Type B pancreatic cell (in vitro differentiated cells): ENCODE results near the gene TUT4. TPM values are rescaled to one million over a fixed set of nuclear protein-coding genes. Genes with fewer than 3 reads are reported as not detected.

Experiments used
- DNase-seq: peaks from one replicate; pipeline ENCODE4 v3.0.0; 2021; ENCODE audit warnings: mixed read lengths; ENCODE audit not compliant: unreplicated experiment; ENCODE audit errors: extremely low spot score
- H3K27ac Mint-ChIP-seq: 2 replicates; pipeline ENCODE4 v1.8.0; 2021; ENCODE audit warnings: mild to moderate bottlenecking, mixed read lengths
- H3K27me3 Mint-ChIP-seq: 2 replicates; pipeline ENCODE4 v1.8.0; 2021; ENCODE audit warnings: mixed read lengths
- H3K36me3 Mint-ChIP-seq: 2 replicates; pipeline ENCODE4 v1.8.0; 2021; ENCODE audit warnings: mixed read lengths
- H3K4me1 Mint-ChIP-seq: one replicate; pipeline ENCODE4 v1.8.0; 2021; ENCODE audit warnings: mixed read lengths; ENCODE audit not compliant: unreplicated experiment
- H3K4me3 Mint-ChIP-seq: 2 replicates; pipeline ENCODE4 v1.8.0; 2021; ENCODE audit warnings: mild to moderate bottlenecking, mixed read lengths
- H3K9me3 Mint-ChIP-seq: 2 replicates; pipeline ENCODE4 v1.8.0; 2021; ENCODE audit warnings: mixed read lengths
- total RNA-seq: library from RNA; stranded (reverse); gene quantifications from 2 replicates; pipeline ENCODE4 v1.2.1, GENCODE V29; 2021; ENCODE audit warnings: low replicate concordance
- TF ChIP-seq, protein P1 (sequence below): fragments of 200-600 bp; sonication (generic); conservative IDR thresholded peaks from 2 replicates; pipeline ENCODE4 v1.5.0; 2021; ENCODE audit warnings: antibody characterized with exemption, mild to moderate bottlenecking

Gene TUT4
- total RNA-seq, 1 donor from 2014 or later, result 108 TPM

DNA sequence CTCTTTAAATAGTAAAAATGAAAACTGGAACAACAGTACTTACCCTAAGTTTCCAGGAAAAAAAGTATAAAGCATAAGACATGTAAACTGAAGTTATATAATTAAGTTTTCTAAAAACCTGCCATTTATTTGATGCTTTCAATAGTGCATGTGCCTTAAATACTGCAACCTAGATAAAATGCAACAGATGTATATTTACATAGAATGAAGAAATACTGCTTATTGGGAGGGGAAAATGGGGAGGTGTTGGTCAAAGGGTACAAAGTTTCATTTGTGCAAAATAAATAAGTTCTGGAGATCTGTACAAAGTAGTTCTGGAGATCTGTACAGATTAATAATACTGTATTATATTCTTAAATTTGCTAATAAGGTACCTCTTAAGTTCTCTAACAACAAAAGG is 79.9 kb downstream of the TUT4 start:
- no peak overlapping the region for H3K4me3 Mint-ChIP-seq
- no peaks in the 10 kb centered on the region for H3K27me3 Mint-ChIP-seq
- no peak overlapping the region for H3K27ac Mint-ChIP-seq
- no peak for DNase-seq
- H3K36me3 Mint-ChIP-seq, result peaks cover 28% of the 10 kb centered on the region
- TF ChIP-seq, protein P1, sequence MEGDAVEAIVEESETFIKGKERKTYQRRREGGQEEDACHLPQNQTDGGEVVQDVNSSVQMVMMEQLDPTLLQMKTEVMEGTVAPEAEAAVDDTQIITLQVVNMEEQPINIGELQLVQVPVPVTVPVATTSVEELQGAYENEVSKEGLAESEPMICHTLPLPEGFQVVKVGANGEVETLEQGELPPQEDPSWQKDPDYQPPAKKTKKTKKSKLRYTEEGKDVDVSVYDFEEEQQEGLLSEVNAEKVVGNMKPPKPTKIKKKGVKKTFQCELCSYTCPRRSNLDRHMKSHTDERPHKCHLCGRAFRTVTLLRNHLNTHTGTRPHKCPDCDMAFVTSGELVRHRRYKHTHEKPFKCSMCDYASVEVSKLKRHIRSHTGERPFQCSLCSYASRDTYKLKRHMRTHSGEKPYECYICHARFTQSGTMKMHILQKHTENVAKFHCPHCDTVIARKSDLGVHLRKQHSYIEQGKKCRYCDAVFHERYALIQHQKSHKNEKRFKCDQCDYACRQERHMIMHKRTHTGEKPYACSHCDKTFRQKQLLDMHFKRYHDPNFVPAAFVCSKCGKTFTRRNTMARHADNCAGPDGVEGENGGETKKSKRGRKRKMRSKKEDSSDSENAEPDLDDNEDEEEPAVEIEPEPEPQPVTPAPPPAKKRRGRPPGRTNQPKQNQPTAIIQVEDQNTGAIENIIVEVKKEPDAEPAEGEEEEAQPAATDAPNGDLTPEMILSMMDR, result no peak
- H3K9me3 Mint-ChIP-seq, result no peaks in the 10 kb centered on the region
- no peaks in the 10 kb centered on the region for H3K4me1 Mint-ChIP-seq

DNA sequence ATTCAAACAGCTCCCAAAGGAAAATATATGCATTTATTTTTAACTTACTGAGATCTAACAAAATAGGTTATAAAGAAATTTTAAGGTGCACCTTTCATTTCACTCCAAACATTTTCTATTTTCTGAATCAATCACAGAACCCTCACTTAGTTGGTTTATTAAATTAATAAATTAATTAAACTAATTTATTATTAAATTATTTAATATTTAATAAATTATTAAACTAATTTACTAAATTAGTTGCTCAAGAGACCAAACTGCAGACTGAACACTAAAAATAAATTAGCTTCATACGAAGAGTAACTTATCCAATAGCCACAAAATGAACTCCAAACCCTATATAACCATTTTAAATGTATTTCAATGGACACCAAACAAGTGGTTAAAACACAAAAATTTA is 80.5 kb downstream of the TUT4 start:
- no peak overlapping the region for H3K27ac Mint-ChIP-seq
- TF ChIP-seq, protein P1, result no peak
- H3K36me3 Mint-ChIP-seq, result peaks cover 28% of the 10 kb centered on the region
- no peaks in the 10 kb centered on the region for H3K9me3 Mint-ChIP-seq
- no peaks in the 10 kb centered on the region for H3K27me3 Mint-ChIP-seq
- DNase-seq, result no peak
- no peaks in the 10 kb centered on the region for H3K4me1 Mint-ChIP-seq
- H3K4me3 Mint-ChIP-seq, result no peak overlapping the region

DNA sequence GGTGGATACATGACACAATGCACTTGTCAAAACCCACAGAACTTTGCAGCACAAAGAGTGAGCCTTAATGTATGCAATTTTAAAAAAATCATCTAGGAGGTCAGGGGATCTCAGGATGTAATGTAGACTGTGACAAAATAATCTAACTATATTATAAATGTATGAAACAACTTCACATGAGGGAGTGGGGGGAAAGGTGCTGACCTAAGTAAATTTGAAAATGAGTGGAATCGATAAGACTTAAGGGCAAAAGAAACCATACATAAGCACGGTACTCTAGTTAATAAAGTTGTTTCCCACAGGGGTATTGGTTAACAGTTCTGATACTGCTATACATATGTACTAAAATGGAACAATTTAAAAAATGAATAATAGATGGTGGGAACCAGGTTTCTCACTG is 83.8 kb downstream of the TUT4 start:
- H3K4me3 Mint-ChIP-seq, result no peak overlapping the region

DNA sequence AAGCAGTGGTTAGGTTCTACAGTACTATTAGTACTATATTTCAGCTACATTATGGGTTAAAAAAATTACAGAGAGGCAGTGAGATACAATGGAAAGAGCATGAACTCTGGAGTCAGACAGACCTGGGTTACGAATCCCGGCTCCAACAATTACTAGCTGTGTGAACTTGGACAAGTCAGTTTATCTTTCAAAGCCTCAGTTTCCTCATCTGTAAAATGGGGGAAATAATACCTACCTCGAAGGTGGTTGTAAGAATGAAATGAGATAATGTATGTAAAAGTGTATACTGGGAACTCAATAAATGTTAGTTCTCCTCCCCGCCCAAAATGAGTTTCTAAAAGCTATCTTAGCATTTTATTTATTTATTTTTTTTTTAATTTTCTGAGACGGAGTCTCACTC is 89.0 kb downstream of the TUT4 start:
- Mint-ChIP-seq H3K4me1 (no peaks in the 10 kb centered on the region), H3K27ac (no peak overlapping the region), H3K9me3 (no peaks in the 10 kb centered on the region), H3K4me3 (no peak overlapping the region), H3K27me3 (no peaks in the 10 kb centered on the region), H3K36me3 (peaks cover 26% of the 10 kb centered on the region)
- TF ChIP-seq, protein P1, result no peak
- no peak for DNase-seq

More for the DNA sequence above, 83.8 kb downstream of the TUT4 start:
- TF ChIP-seq, protein P1, result no peak
- no peaks in the 10 kb centered on the region for H3K27me3 Mint-ChIP-seq
- no peaks in the 10 kb centered on the region for H3K9me3 Mint-ChIP-seq
- H3K36me3 Mint-ChIP-seq, result peaks cover 32% of the 10 kb centered on the region
- H3K4me1 Mint-ChIP-seq, result no peaks in the 10 kb centered on the region
- DNase-seq, result no peak
- no peak overlapping the region for H3K27ac Mint-ChIP-seq

DNA sequence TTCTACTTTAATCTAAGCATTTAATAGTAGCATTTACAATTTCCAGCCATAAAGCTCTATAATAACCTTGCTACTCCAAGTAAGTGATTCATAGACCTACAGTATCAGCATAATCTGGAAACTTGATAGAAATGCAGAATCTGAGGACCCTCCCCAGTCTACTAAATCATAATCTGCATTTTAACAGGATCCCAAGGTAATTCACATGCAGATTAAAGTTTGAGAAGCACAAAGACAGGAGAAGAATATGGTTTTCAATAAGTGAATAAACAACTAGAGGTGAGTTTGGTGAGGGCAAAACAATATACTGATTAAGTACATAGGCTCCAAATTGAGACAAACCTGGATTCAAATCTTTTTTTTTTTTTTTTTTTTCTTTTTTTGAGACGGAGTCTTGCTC is 91.1 kb downstream of the TUT4 start:
- Mint-ChIP-seq H3K27ac (no peak overlapping the region), H3K4me3 (no peak overlapping the region), H3K9me3 (no peaks in the 10 kb centered on the region), H3K27me3 (no peaks in the 10 kb centered on the region), H3K4me1 (no peaks in the 10 kb centered on the region), H3K36me3 (peaks cover 32% of the 10 kb centered on the region)
- DNase-seq, result no peak
- TF ChIP-seq, protein P1, result no peak

DNA sequence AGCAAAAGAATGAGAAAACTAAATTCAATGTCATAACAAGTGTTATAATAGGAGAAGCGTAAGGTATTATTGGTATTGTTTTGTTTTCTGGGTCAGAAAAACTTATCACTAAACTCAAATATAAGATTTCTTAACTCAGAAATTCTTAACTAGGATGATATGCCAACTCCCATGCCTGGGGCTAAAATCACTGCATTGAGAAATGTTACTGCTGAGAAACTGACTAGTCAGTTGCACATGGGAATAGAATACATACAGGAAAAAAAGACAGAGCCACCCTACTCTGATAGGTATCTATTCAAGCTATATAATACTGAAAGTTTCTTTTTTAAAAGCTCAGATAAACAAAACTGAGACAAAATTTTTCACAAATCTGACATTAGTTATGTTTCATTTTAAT is 92.2 kb downstream of the TUT4 start:
- peaks cover 33% of the 10 kb centered on the region for H3K36me3 Mint-ChIP-seq
- H3K27ac Mint-ChIP-seq, result no peak overlapping the region

More for the DNA sequence above, 92.2 kb downstream of the TUT4 start:
- no peaks in the 10 kb centered on the region for H3K27me3 Mint-ChIP-seq
- TF ChIP-seq, protein P1, result no peak
- no peak overlapping the region for H3K4me3 Mint-ChIP-seq
- H3K4me1 Mint-ChIP-seq, result no peaks in the 10 kb centered on the region
- DNase-seq, result no peak
- H3K9me3 Mint-ChIP-seq, result no peaks in the 10 kb centered on the region
